ENCODE measurements around the gene STAU1. TPM values are rescaled to one million over a fixed set of nuclear protein-coding genes. Genes with fewer than 3 reads are reported as not detected.

Gene STAU1
- total RNA-seq, 1 donor from 2014 or later = 79.7 TPM

DNA sequence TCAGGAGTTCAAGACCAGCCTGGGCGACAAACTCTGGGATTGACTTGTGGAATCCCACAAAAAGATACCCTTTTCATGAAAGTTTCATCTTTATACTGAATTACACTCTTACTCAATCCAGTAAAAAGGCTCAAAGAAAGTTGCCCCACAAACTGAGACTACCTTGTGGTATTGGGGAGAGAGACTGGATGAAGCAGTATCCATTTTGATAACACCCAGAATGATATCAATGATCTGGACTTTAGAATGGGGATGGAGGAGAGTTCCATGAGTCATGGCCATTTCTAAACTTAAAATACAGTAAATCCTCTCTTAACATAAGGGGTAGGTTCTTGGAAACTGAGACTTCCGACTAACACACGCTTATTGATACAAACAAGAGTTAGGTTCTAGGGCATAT lies 4.7 kb downstream of the STAU1 start:
- H3K27ac Mint-ChIP-seq (ENCODE audit: unreplicated experiment) = no peak overlapping the region

DNA sequence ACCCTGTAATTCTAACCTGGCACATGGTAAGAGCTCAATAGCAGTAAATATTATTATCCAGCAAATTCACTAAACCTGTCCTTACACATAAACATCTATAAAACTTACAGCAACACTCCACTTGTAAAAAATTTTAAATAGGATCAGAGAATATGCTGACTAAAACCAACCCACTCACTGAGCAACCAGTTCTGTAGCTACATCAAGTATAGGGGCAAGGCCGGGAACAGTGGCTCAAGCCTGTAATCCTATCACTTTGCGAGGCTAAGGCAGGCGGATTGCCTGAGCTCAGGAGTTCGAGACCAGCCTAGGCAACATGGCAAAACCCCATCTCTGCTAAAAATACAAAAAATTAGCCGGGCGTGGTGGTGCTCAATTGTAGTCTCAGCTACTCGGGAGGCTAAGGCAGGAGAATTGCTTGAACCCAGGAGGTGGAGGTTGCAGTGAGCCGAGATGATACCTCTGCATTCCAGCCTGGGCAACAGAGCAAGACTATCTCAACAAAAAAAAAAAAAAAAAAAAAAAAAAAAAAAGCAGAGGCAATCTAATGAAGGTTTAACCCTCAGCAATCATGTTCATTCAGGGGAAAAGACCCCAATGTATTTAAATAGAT lies 6.8 kb downstream of the STAU1 start:
- Mint-ChIP-seq H3K27ac (ENCODE audit: unreplicated experiment) (no peak overlapping the region), H3K9me3 (ENCODE audit: unreplicated experiment) (no peaks in the 10 kb centered on the region), H3K4me1 (ENCODE audit: low read depth, unreplicated experiment) (peaks cover 12% of the 10 kb centered on the region), H3K27me3 (ENCODE audit: unreplicated experiment) (no peaks in the 10 kb centered on the region), H3K4me3 (ENCODE audit: unreplicated experiment) (no peak overlapping the region), H3K36me3 (ENCODE audit: unreplicated experiment) (no peaks in the 10 kb centered on the region)
- TF ChIP-seq, protein P1, sequence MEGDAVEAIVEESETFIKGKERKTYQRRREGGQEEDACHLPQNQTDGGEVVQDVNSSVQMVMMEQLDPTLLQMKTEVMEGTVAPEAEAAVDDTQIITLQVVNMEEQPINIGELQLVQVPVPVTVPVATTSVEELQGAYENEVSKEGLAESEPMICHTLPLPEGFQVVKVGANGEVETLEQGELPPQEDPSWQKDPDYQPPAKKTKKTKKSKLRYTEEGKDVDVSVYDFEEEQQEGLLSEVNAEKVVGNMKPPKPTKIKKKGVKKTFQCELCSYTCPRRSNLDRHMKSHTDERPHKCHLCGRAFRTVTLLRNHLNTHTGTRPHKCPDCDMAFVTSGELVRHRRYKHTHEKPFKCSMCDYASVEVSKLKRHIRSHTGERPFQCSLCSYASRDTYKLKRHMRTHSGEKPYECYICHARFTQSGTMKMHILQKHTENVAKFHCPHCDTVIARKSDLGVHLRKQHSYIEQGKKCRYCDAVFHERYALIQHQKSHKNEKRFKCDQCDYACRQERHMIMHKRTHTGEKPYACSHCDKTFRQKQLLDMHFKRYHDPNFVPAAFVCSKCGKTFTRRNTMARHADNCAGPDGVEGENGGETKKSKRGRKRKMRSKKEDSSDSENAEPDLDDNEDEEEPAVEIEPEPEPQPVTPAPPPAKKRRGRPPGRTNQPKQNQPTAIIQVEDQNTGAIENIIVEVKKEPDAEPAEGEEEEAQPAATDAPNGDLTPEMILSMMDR (IDR thresholded peaks at IDR 0.05; ENCODE audit: partially characterized antibody, unreplicated experiment) = no peak
- no peak for DNase-seq

More for the DNA sequence above, 4.7 kb downstream of the STAU1 start:
- TF ChIP-seq, protein P1 (IDR thresholded peaks at IDR 0.05; ENCODE audit: partially characterized antibody, unreplicated experiment) = no peak
- Mint-ChIP-seq H3K4me1 (ENCODE audit: low read depth, unreplicated experiment) (peaks cover 16% of the 10 kb centered on the region), H3K27me3 (ENCODE audit: unreplicated experiment) (no peaks in the 10 kb centered on the region), H3K36me3 (ENCODE audit: unreplicated experiment) (peaks cover under 1% of the 10 kb centered on the region), H3K4me3 (ENCODE audit: unreplicated experiment) (no peak overlapping the region), H3K9me3 (ENCODE audit: unreplicated experiment) (peaks cover 2% of the 10 kb centered on the region)
- DNase-seq = no peak

DNA sequence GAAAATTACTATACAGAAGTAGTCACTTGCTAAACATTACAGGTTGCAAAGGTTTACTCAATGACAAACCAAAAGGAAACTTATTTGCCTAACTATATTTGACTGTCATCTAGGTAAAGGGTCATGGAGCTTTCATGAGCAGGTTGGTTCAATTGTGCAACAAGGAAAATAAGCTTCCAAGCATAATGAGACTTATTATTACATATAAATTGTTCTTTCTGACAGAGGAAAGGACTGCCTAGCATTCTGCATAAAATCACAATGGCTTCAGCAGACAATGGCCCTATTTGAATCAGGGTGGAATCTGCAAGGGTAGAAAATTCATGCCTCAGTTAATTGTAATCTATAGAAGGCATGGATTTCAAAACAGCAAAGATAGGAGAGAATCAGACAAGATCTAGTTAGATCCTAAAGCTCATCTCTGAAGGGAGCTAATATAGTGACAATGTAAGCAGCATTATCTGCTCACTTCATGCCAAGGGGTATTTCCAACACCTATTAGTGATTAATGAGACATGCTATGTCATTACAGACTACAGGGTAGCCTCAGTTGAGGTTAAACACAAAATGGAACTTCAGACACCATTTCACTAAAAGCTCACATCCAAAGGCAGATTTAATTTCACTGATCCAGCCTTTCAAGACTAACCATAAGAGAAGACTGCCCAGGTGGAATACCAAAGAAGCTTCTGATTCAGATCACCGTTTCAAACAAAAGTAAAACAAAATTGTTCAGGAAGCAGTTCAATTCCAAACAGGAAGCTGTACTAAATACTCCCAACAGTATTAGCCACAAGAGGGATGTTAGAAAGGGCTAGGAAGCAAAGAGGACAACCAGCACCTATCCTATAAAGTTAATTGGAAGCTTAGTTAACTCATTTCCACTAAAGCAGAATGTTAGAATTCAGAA lies 8.5 kb downstream of the STAU1 start:
- DNase-seq = no peak
- Mint-ChIP-seq H3K27me3 (ENCODE audit: unreplicated experiment) (no peaks in the 10 kb centered on the region), H3K4me1 (ENCODE audit: low read depth, unreplicated experiment) (peaks cover 7% of the 10 kb centered on the region), H3K4me3 (ENCODE audit: unreplicated experiment) (no peak overlapping the region), H3K27ac (ENCODE audit: unreplicated experiment) (no peak overlapping the region), H3K9me3 (ENCODE audit: unreplicated experiment) (no peaks in the 10 kb centered on the region), H3K36me3 (ENCODE audit: unreplicated experiment) (no peaks in the 10 kb centered on the region)
- TF ChIP-seq, protein P1 (IDR thresholded peaks at IDR 0.05; ENCODE audit: partially characterized antibody, unreplicated experiment) = no peak

DNA sequence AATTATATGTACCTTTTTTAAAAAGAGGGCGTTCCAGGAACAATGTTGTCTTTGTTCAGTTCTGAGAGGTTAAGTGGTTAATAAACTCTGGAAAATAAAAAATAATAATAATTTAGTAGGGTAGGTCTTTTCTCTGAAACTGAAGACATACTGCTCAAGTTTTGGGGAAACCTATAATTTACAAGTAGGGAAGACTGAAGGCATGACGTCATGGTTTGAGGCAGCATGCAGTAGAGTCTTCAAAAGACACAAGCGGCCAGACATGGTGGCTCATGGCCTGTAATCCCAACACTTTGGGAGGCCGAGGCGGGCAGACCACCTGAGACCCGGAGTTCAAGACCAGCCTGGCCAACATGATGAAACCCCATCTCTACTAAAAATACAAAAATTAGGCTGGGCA lies 14.0 kb downstream of the STAU1 start:
- TF ChIP-seq, protein P1 (IDR thresholded peaks at IDR 0.05; ENCODE audit: partially characterized antibody, unreplicated experiment) = no peak
- H3K4me1 Mint-ChIP-seq (ENCODE audit: low read depth, unreplicated experiment) = peaks cover 4% of the 10 kb centered on the region
- H3K36me3 Mint-ChIP-seq (ENCODE audit: unreplicated experiment) = no peaks in the 10 kb centered on the region
- no peaks in the 10 kb centered on the region for H3K9me3 Mint-ChIP-seq (ENCODE audit: unreplicated experiment)
- no peak overlapping the region for H3K27ac Mint-ChIP-seq (ENCODE audit: unreplicated experiment)
- DNase-seq = no peak
- no peak overlapping the region for H3K4me3 Mint-ChIP-seq (ENCODE audit: unreplicated experiment)
- no peaks in the 10 kb centered on the region for H3K27me3 Mint-ChIP-seq (ENCODE audit: unreplicated experiment)

DNA sequence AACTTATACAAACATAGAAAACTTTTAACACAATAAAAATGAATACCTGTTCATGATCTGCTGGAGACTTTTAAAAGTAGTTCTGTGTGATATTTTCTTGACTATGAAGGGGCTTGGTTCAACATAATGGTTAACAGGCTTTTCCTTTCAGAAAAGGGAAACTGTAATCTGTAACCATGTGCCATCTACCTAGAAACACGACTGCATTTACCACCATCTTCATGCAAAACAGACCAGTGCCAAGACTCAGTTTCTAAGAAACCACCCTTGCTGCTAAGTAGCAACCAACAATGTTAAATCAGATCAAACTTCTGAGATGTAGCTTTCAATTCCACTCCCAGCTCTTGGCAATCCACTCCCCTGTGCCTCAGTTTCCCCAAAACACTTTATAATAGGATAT lies 15.7 kb downstream of the STAU1 start:
- H3K27ac Mint-ChIP-seq (ENCODE audit: unreplicated experiment) = no peak overlapping the region
- TF ChIP-seq, protein P1 (IDR thresholded peaks at IDR 0.05; ENCODE audit: partially characterized antibody, unreplicated experiment) = no peak

More for the DNA sequence above, 15.7 kb downstream of the STAU1 start:
- Mint-ChIP-seq H3K36me3 (ENCODE audit: unreplicated experiment) (no peaks in the 10 kb centered on the region), H3K27me3 (ENCODE audit: unreplicated experiment) (no peaks in the 10 kb centered on the region), H3K9me3 (ENCODE audit: unreplicated experiment) (no peaks in the 10 kb centered on the region), H3K4me3 (ENCODE audit: unreplicated experiment) (no peak overlapping the region), H3K4me1 (ENCODE audit: low read depth, unreplicated experiment) (peaks cover 10% of the 10 kb centered on the region)
- DNase-seq = no peak

Measured in glutamatergic neuron (in vitro differentiated cells).